ENCODE results near the gene PVR. TPM values are rescaled to one million over a fixed set of nuclear protein-coding genes. Genes with fewer than 3 reads are reported as not detected.
"Not testable (repeated sequence)": the region's sequence is repeated elsewhere in the genome, so short reads cannot be mapped to it uniquely, and the experiment has no call there.

The PVR gene
- total RNA-seq, 1 donor from 2014 or later, result 26.0 TPM

DNA sequence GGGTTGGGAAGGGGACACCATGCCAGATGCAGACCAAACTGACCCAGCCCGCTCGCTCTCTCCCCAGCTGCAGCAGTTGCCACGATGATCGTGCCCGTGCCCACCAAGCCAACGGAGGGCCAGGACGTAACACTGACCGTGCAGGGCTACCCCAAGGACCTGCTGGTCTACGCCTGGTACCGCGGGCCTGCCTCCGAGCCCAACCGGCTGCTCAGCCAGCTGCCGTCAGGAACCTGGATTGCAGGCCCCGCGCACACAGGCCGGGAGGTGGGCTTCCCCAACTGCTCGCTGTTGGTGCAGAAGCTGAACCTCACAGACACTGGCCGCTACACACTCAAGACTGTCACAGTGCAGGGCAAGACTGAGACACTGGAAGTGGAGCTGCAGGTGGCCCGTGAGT is 64.1 kb downstream of the PVR start:
- no peaks in the 10 kb centered on the region for H3K4me1 ChIP-seq
- H3K9me3 ChIP-seq, result no peaks in the 10 kb centered on the region
- intact Hi-C loops (cut with DNase I), result no loop called here
- H3K27ac ChIP-seq, result no peak overlapping the region
- no peaks in the 10 kb centered on the region for H3K36me3 ChIP-seq
- no peak overlapping the region for H3K4me3 ChIP-seq
- no peak for DNase-seq (ENCODE audit: extremely low spot score in 2 of 2)
- H3K27me3 ChIP-seq, result no peaks in the 10 kb centered on the region
- TF ChIP-seq POLR2A (IDR thresholded peaks at IDR 0.05) (no peak), POLR2AphosphoS5 (IDR thresholded peaks at IDR 0.05; ENCODE audit: insufficient read depth in 1 of 2, low read depth in 1 of 2) (no peak)
- TF ChIP-seq, protein P1, sequence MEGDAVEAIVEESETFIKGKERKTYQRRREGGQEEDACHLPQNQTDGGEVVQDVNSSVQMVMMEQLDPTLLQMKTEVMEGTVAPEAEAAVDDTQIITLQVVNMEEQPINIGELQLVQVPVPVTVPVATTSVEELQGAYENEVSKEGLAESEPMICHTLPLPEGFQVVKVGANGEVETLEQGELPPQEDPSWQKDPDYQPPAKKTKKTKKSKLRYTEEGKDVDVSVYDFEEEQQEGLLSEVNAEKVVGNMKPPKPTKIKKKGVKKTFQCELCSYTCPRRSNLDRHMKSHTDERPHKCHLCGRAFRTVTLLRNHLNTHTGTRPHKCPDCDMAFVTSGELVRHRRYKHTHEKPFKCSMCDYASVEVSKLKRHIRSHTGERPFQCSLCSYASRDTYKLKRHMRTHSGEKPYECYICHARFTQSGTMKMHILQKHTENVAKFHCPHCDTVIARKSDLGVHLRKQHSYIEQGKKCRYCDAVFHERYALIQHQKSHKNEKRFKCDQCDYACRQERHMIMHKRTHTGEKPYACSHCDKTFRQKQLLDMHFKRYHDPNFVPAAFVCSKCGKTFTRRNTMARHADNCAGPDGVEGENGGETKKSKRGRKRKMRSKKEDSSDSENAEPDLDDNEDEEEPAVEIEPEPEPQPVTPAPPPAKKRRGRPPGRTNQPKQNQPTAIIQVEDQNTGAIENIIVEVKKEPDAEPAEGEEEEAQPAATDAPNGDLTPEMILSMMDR (IDR thresholded peaks at IDR 0.05), result no peak

DNA sequence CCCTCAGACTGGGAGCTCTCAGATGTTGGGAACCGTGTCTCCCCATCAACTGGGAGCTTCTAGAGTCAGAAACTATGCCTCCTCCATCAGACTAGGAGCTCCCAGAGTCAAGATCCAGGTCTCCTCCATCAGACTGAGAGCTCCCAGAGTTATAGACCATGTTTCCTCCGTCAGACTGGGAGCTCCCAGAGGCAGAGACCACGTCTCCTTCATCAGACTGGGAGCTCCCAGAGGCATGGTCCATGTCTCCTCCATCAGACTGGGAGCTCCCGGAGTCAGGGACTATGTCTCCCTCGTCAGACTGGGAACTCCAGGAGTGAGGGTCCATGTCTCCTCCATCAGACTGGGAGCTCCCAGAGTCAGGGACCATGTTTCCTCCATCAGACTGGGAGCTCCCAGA is 65.2 kb downstream of the PVR start:
- H3K4me1 ChIP-seq, result no peaks in the 10 kb centered on the region
- no peaks in the 10 kb centered on the region for H3K9me3 ChIP-seq
- DNase-seq (ENCODE audit: extremely low spot score in 2 of 2), result no peak
- intact Hi-C loops (cut with DNase I), result no loop called here
- no peak for TF ChIP-seq POLR2A (IDR thresholded peaks at IDR 0.05)
- TF ChIP-seq, protein P1 (IDR thresholded peaks at IDR 0.05), result no peak
- no peak for TF ChIP-seq POLR2AphosphoS5 (IDR thresholded peaks at IDR 0.05; ENCODE audit: insufficient read depth in 1 of 2, low read depth in 1 of 2)
- no peak overlapping the region for H3K27ac ChIP-seq
- H3K36me3 ChIP-seq, result no peaks in the 10 kb centered on the region
- no peaks in the 10 kb centered on the region for H3K27me3 ChIP-seq
- H3K4me3 ChIP-seq, result no peak overlapping the region

DNA sequence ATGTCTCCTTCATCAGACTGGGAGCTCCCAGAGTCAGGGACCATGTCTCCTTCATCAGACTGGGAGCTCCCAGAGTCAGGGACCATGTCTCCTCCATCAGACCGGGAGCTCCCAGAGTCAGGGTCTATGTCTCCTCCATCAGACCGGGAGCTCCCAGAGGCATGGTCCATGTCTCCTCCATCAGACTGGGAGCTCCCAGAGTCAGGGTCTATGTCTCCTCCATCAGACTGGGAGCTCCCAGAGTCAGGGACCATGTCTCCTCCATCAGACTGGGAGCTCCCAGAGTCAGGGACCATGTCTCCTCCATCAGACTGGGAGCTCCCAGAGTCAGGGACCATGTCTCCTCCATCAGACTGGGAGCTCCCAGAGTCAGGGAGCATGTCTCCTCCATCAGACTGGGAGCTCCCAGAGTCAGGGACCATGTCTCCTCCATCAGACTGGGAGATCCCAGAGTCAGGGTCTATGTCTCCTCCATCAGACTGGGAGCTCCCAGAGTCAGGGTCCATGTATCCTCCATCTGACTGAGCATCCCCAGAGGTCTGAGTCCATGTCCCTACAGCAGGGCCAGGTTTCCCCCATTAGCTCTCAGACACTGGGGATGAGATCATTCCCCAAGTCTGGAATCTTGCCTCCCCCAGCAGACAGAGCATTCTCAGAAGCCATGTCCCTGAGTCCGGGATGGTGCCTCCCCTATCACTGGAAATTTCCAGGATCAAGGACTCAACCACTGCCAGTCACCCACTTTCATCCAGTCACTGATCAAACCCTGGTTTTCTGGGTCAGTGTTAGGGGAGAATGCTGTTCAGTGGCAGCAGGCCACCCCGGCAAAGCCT is 65.9 kb downstream of the PVR start:
- H3K4me3 ChIP-seq; H3K27ac ChIP-seq; H3K27me3 ChIP-seq; intact Hi-C loops (cut with DNase I); DNase-seq (ENCODE audit: extremely low spot score in 2 of 2); H3K36me3 ChIP-seq; H3K9me3 ChIP-seq; H3K4me1 ChIP-seq: not testable (repeated sequence)

DNA sequence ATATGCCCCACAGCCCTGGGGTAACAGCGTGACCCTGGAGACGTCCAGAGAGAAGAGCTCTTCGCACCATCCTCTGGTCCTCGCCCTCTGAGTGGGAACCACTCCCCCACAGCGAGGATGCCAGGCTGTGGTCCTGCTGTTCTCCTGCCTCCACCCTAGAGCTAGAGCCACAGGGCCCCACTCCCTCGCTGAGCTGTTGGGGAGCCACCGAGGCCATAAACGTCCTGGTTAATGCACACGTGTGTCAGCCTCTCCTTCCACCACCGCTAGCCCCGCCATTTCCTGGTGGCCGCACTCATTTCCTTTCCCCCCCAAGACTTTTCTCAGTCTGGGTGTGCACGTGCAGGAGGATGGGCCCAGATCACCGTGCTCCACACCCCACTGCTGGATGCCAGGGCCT is 66.8 kb downstream of the PVR start:
- no peaks in the 10 kb centered on the region for H3K4me1 ChIP-seq
- no peak for DNase-seq (ENCODE audit: extremely low spot score in 2 of 2)
- H3K4me3 ChIP-seq, result no peak overlapping the region
- intact Hi-C loops (cut with DNase I), result no loop called here
- no peaks in the 10 kb centered on the region for H3K27me3 ChIP-seq
- no peak overlapping the region for H3K27ac ChIP-seq
- H3K36me3 ChIP-seq, result no peaks in the 10 kb centered on the region
- TF ChIP-seq POLR2A (IDR thresholded peaks at IDR 0.05) (no peak), POLR2AphosphoS5 (IDR thresholded peaks at IDR 0.05; ENCODE audit: insufficient read depth in 1 of 2, low read depth in 1 of 2) (no peak)
- TF ChIP-seq, protein P1 (IDR thresholded peaks at IDR 0.05), result no peak
- H3K9me3 ChIP-seq, result no peaks in the 10 kb centered on the region

DNA sequence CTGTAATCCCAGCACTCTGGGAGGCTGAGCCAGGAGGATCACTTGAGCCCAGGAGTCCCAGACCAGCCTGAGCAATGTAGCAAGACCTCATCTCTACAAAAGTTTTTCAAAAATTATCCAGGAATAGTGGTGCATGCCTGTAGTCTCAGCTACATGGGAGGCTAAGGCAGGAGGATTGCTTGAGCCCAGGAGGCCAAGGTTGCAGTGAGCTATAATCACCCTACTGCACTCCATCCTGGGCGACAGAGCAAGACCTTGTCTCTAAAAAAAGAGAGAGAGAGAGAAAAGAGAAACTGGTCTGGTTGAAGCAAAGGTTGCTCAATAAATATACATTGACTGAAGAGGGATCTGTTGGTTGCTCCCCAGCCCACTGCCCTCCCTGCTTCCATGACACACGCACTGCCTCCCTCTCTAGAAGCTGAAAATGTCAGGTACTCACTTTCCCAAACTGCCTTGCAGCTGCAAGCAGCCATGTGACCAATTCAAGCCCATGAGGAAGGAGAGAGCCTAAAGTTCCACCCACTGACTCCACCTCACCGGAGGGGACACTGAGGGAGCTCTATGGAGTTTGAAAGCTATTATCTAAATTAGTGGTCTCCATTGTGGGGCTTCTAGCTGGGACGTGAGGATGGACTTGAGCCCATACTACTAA is 69.3 kb downstream of the PVR start:
- no peaks in the 10 kb centered on the region for H3K36me3 ChIP-seq
- DNase-seq (ENCODE audit: extremely low spot score in 2 of 2), result no peak
- no peaks in the 10 kb centered on the region for H3K9me3 ChIP-seq
- no peak overlapping the region for H3K4me3 ChIP-seq
- intact Hi-C loops (cut with DNase I), result no loop called here
- H3K27ac ChIP-seq, result no peak overlapping the region
- H3K4me1 ChIP-seq, result peaks cover 7% of the 10 kb centered on the region
- no peaks in the 10 kb centered on the region for H3K27me3 ChIP-seq
- TF ChIP-seq POLR2A (IDR thresholded peaks at IDR 0.05) (no peak), POLR2AphosphoS5 (IDR thresholded peaks at IDR 0.05; ENCODE audit: insufficient read depth in 1 of 2, low read depth in 1 of 2) (no peak)
- TF ChIP-seq, protein P1 (IDR thresholded peaks at IDR 0.05), result no peak

MicroRNA genes within 50 kb of the gene (microRNA counts, 767-probe panel; counts per million panel counts)
- 2,564 to 3,320 counts per million in 2 donors for microRNA hsa-miR-4531

Small RNAs within 50 kb of the gene (microRNA-seq; reads per million reads assigned to microRNA genes)
- not detected for gene MIR4531 (ENCODE audit: borderline number of aligned reads, borderline replicate concordance)

Other genes starting within 250 kb of the PVR start
- 0.98 TPM for gene ZNF285, start 242.3 kb upstream of the PVR start, total RNA-seq
- 2.0 TPM for gene ZNF229, start 195.4 kb upstream of the PVR start, total RNA-seq
- 6.4 TPM for gene ZNF180, start 143.4 kb upstream of the PVR start, total RNA-seq
- gene CEACAM20, start 114.2 kb upstream of the PVR start, total RNA-seq, result not detected
- not detected for gene IGSF23, start 30.3 kb upstream of the PVR start, total RNA-seq
- 7.1 TPM for gene CEACAM19, start 27.6 kb downstream of the PVR start, total RNA-seq
- not detected for gene CEACAM16, start 55.2 kb downstream of the PVR start, total RNA-seq
- gene BCL3, start 104.8 kb downstream of the PVR start, total RNA-seq, result 86.9 TPM
- 42.2 TPM for gene CBLC, start 134.0 kb downstream of the PVR start, total RNA-seq
- gene BCAM, start 165.2 kb downstream of the PVR start, total RNA-seq, result 57.2 TPM
- gene NECTIN2, start 202.4 kb downstream of the PVR start, total RNA-seq, result 72.9 TPM
- 31.4 TPM for gene TOMM40, start 247.3 kb downstream of the PVR start, total RNA-seq